Fibroblast of skin of scalp (primary cell): ENCODE measurements around the gene RBP3.
"Not testable (repeated sequence)": the region's sequence is repeated elsewhere in the genome, so short reads cannot be mapped to it uniquely, and the experiment has no call there.

Source experiments
- DNase-seq: peaks from one replicate; pipeline ENCODE4 v3.0.0-alpha.2; 2013

Gene RBP3

GRCh38 chr10:47376522-47377220 is 28.5 kb downstream of the RBP3 start:
- DNase-seq: no peak

GRCh38 chr10:47378183-47378510 is 30.0 kb downstream of the RBP3 start:
- DNase-seq: no peak

GRCh38 chr10:47378606-47379444 is 30.7 kb downstream of the RBP3 start:
- no peak for DNase-seq

GRCh38 chr10:47379445-47379785 is 31.3 kb downstream of the RBP3 start:
- DNase-seq: no peak

- no peak for DNase-seq
Observed at GRCh38 chr10:47379901-47380300, 31.7 kb downstream of the RBP3 start.

- no peak for DNase-seq
Observed at GRCh38 chr10:47380341-47381102, 32.4 kb downstream of the RBP3 start.

- no peak for DNase-seq
Observed at GRCh38 chr10:47381103-47381395, 32.9 kb downstream of the RBP3 start.

GRCh38 chr10:47381427-47382379 is 33.5 kb downstream of the RBP3 start:
- DNase-seq: no peak

GRCh38 chr10:47383261-47384147 is 35.3 kb downstream of the RBP3 start:
- DNase-seq: no peak

GRCh38 chr10:47384148-47384921 is 36.2 kb downstream of the RBP3 start, which contains the start of gene ZNF488:
TSS of gene ZNF488 (minus strand) at chr10:47384293. CDS start at chr10:47368829, 15,464 bp downstream.
- DNase-seq: peak; percentile 74

GRCh38 chr10:47386104-47386503 is 37.9 kb downstream of the RBP3 start:
- DNase-seq: not testable (repeated sequence)

GRCh38 chr10:47388879-47389278 is 40.7 kb downstream of the RBP3 start:
- DNase-seq: no peak

GRCh38 chr10:47389619-47390018 is 41.5 kb downstream of the RBP3 start:
- no peak for DNase-seq

GRCh38 chr10:47396311-47396717 is 48.2 kb downstream of the RBP3 start:
- DNase-seq: no peak

GRCh38 chr10:47397256-47397655 is 49.1 kb downstream of the RBP3 start:
- DNase-seq: no peak

- no peak for DNase-seq
Observed at GRCh38 chr10:47400251-47400650, 52.1 kb downstream of the RBP3 start.

- no peak for DNase-seq
Observed at GRCh38 chr10:47400786-47401185, 52.6 kb downstream of the RBP3 start.

GRCh38 chr10:47401210-47401609 is 53.0 kb downstream of the RBP3 start:
- DNase-seq: no peak

GRCh38 chr10:47401874-47402640 is 53.9 kb downstream of the RBP3 start:
- DNase-seq: no peak
